Measurements from ENCODE around the gene CTRL. TPM values are rescaled to one million over a fixed set of nuclear protein-coding genes. Genes with fewer than 3 reads are reported as not detected.
A peak's percentile ranks its signal among the peaks of the same experiment; 100 is the strongest.
"Not testable (repeated sequence)": the region's sequence is repeated elsewhere in the genome, so short reads cannot be mapped to it uniquely, and the experiment has no call there.

Gene CTRL
- 1.0 TPM for total RNA-seq

DNA sequence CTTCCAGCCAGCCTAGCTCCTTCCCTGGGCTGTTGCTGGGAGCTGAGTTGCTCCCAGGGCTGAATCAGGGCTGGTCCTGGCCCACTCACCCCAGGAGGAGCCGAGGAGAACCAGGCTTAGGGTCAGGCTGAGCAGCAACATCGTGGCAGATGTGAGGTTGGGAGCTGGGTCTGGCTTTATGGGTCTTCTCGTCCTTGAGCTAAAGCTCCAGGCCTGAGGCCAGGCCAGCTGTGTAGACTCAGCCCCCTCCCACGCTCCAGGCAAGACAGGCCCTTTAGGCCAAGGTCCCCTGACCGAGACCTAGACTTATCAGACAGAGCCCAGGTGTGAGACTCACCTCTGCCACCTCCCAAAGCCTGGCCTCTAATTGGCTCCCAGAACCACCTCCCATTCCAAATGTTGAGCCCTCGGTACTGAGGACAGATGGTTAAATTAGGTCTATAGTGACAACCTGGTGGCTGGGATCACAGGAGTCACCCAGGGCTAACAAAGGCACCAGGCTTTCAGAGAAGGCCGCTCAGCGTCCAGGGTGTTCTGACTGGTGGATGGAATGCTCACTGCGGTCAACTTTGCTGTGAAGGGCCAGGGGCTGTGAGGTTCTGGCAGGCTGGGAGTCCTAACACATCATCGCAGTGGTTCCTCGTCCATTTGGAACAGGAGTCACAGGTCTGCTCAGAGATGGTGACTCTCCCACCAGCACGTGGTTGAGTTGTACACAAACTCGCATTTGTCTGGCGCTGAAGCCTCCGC is at the start of gene CTRL:
CTRL (minus strand) TSS at position 151 of the 750 bp plus-strand sequence; CDS start at position 141, 10 bp downstream.
- peak within 1 kb of the TSS in 1 of 3 donors; percentile 16 for H3K9ac ChIP-seq (ENCODE audit: low read depth in 1 of 3, low read length in 3 of 3)
- peaks cover 24 to 42% (median 32%) of the 10 kb centered on the region in 3 donors for H3K4me1 ChIP-seq (ENCODE audit: control insufficient read depth in 3 of 3, insufficient read depth in 3 of 3, low read length in 3 of 3)
- H3K27ac ChIP-seq (ENCODE audit: low read depth, low read length), result no peak within 1 kb of the TSS
- H3K9me3 ChIP-seq (ENCODE audit: control insufficient read depth in 3 of 3, low read length in 3 of 3), result no peaks in the 10 kb centered on the region
- H3K4me3 ChIP-seq (ENCODE audit: low read length in 3 of 3), result no peak within 1 kb of the TSS
- H3K27me3 ChIP-seq (ENCODE audit: control insufficient read depth in 3 of 3, insufficient read depth in 3 of 3, low read length in 3 of 3), result no peaks in the 10 kb centered on the region
- peaks cover 31 to 44% (median 35%) of the 10 kb centered on the region in 3 donors for H3K36me3 ChIP-seq (ENCODE audit: control insufficient read depth in 3 of 3, insufficient read depth in 3 of 3, low read length in 3 of 3)

DNA sequence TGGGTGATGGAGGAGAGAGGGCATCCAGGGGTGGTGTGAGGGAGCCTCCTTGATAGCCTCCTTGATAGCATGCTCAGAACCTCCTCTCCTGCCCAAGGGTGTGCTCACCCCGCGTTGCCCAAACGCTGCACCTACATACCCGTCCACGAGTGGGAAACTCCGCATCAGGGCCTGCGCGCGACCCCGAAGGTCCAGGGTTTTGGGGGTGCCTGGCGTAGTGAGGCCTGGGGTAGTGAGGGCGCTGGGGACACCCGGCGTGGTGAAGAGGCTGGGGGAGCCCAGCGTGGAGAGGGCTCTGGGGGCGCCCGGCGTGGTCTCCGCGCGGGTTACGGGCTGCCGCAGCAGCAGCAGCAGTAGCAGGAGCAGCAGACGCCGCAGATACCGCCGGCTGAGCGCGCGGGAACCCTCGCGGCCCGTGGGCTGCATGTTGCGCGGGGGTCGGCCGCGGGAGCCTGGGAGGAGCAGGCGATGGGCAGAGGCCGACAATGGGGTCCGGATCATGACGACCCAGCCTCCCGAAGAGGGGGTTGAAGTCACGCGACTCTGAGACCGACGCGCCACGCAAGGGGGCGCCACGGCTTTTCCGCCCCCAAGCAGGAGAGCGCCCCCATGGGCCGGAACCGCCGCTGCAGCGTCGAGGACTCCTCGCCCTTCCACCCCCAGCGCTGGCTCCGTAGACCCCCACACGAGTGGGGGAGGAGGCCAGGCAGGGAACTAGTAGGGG is 48.5 kb upstream of the CTRL start, which contains the start of gene DPEP3:
DPEP3 (minus strand) TSS at position 545 of the 724 bp plus-strand sequence; CDS start at position 426, 119 bp downstream.
- no peaks in the 10 kb centered on the region for H3K27me3 ChIP-seq (ENCODE audit: control insufficient read depth in 3 of 3, insufficient read depth in 3 of 3, low read length in 3 of 3)
- H3K9ac ChIP-seq (ENCODE audit: low read depth in 1 of 3, low read length in 3 of 3), result no peak within 1 kb of the TSS
- no peaks in the 10 kb centered on the region for H3K9me3 ChIP-seq (ENCODE audit: control insufficient read depth in 3 of 3, low read length in 3 of 3)
- peaks cover 17 to 21% (median 18%) of the 10 kb centered on the region in 3 donors for H3K4me1 ChIP-seq (ENCODE audit: control insufficient read depth in 3 of 3, insufficient read depth in 3 of 3, low read length in 3 of 3)
- H3K36me3 ChIP-seq (ENCODE audit: control insufficient read depth in 3 of 3, insufficient read depth in 3 of 3, low read length in 3 of 3), result no peaks in the 10 kb centered on the region
- no peak within 1 kb of the TSS for H3K27ac ChIP-seq (ENCODE audit: low read depth, low read length)
- H3K4me3 ChIP-seq (ENCODE audit: low read length in 3 of 3), result no peak within 1 kb of the TSS

DNA sequence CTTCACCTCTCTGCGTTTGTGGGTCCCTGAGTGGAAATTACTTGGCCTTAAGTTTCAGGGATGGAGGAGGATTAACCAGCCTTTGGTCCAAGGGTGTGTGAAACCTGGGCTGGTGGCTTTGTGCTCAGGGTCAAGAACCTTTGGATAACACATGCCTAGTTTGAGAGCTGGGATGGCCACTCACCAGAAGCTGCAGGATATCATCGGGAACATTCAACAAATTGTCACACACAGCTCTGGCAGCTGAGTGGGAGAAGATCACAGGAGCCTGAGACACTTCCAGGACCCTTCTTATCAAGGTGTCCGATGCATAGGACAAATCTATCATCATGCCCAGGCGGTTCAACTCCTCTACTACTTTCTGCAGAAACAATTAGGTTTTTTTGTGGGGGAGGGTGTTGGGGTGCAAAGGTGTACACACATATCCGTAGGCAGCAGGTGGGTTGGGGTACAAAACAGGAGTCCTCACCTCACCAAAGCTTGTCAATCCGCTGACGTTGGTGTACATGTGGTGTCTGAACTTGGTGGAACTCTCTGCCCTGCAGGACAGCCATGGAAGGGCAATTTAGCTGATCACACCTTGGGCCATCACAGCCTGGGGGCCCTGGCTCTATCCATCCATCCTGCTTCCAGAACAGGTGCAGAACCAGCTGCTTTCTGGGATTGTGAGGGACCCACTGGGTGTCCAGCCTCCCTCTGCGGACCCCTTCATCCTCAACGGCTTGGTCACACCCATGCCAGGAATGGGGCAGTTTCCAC is 46.0 kb upstream of the CTRL start:
- H3K36me3 ChIP-seq (ENCODE audit: control insufficient read depth in 3 of 3, insufficient read depth in 3 of 3, low read length in 3 of 3), result no peaks in the 10 kb centered on the region
- H3K4me3 ChIP-seq (ENCODE audit: low read length in 3 of 3), result no peak overlapping the region
- H3K4me1 ChIP-seq (ENCODE audit: control insufficient read depth in 3 of 3, insufficient read depth in 3 of 3, low read length in 3 of 3), result peaks cover 0 to 3% (median 2%) of the 10 kb centered on the region in 3 donors
- H3K27me3 ChIP-seq (ENCODE audit: control insufficient read depth in 3 of 3, insufficient read depth in 3 of 3, low read length in 3 of 3), result no peaks in the 10 kb centered on the region
- no peak overlapping the region for H3K9ac ChIP-seq (ENCODE audit: low read depth in 1 of 3, low read length in 3 of 3)
- no peaks in the 10 kb centered on the region for H3K9me3 ChIP-seq (ENCODE audit: control insufficient read depth in 3 of 3, low read length in 3 of 3)
- H3K27ac ChIP-seq (ENCODE audit: low read depth, low read length), result no peak overlapping the region

DNA sequence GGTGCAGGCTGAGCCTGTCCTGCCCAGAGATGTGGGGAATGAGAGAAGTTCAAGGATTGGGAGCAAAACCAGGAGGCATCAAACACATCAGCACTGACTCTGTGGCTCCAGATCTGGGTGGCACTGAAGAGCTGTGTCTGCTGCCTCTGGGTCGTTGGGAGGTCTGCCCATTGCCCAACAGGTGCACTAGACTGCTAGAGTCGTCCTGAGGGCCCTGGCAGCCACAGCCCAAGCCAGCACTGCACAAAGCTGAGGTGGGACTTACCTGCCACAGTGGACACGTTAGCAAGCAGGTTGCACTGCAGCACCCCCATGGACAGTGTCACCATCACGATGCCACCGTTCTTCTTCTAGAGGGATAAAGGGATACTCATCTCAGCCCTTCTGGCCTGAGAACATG is 45.3 kb upstream of the CTRL start:
- Histone ChIP-seq H3K27ac (ENCODE audit: low read depth, low read length) (no peak overlapping the region), H3K9ac (ENCODE audit: low read depth in 1 of 3, low read length in 3 of 3) (no peak overlapping the region), H3K9me3 (ENCODE audit: control insufficient read depth in 3 of 3, low read length in 3 of 3) (no peaks in the 10 kb centered on the region), H3K4me1 (ENCODE audit: control insufficient read depth in 3 of 3, insufficient read depth in 3 of 3, low read length in 3 of 3) (peaks cover 0 to 3% (median 2%) of the 10 kb centered on the region in 3 donors), H3K4me3 (ENCODE audit: low read length in 3 of 3) (no peak overlapping the region), H3K36me3 (ENCODE audit: control insufficient read depth in 3 of 3, insufficient read depth in 3 of 3, low read length in 3 of 3) (no peaks in the 10 kb centered on the region), H3K27me3 (ENCODE audit: control insufficient read depth in 3 of 3, insufficient read depth in 3 of 3, low read length in 3 of 3) (no peaks in the 10 kb centered on the region)

DNA sequence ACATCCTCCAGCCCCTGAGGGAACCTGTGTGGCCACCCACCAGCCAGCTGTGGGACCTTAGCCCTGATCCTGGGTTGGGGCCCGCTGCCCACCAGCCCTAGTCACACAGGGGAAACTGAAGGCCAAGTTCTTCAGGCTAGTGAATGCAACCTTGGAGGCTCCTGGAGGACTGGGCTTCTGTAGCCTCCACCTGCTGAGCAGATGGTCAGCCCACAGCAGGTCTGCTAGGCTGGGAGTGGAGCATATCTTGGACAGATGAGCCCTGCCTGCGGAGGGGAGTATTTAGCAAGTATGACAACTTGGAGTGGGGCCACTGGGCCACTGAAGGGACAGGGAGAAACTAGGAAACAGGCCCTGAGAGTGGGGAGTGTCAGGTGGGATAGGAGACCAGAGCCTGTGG is 44.5 kb upstream of the CTRL start:
- Histone ChIP-seq H3K27ac (ENCODE audit: low read depth, low read length) (no peak overlapping the region), H3K9ac (ENCODE audit: low read depth in 1 of 3, low read length in 3 of 3) (peak overlapping the region in 1 of 3 donors; percentile 33), H3K36me3 (ENCODE audit: control insufficient read depth in 3 of 3, insufficient read depth in 3 of 3, low read length in 3 of 3) (no peaks in the 10 kb centered on the region), H3K4me3 (ENCODE audit: low read length in 3 of 3) (no peak overlapping the region), H3K4me1 (ENCODE audit: control insufficient read depth in 3 of 3, insufficient read depth in 3 of 3, low read length in 3 of 3) (peaks cover 0 to 3% (median 2%) of the 10 kb centered on the region in 3 donors), H3K27me3 (ENCODE audit: control insufficient read depth in 3 of 3, insufficient read depth in 3 of 3, low read length in 3 of 3) (no peaks in the 10 kb centered on the region), H3K9me3 (ENCODE audit: control insufficient read depth in 3 of 3, low read length in 3 of 3) (no peaks in the 10 kb centered on the region)

DNA sequence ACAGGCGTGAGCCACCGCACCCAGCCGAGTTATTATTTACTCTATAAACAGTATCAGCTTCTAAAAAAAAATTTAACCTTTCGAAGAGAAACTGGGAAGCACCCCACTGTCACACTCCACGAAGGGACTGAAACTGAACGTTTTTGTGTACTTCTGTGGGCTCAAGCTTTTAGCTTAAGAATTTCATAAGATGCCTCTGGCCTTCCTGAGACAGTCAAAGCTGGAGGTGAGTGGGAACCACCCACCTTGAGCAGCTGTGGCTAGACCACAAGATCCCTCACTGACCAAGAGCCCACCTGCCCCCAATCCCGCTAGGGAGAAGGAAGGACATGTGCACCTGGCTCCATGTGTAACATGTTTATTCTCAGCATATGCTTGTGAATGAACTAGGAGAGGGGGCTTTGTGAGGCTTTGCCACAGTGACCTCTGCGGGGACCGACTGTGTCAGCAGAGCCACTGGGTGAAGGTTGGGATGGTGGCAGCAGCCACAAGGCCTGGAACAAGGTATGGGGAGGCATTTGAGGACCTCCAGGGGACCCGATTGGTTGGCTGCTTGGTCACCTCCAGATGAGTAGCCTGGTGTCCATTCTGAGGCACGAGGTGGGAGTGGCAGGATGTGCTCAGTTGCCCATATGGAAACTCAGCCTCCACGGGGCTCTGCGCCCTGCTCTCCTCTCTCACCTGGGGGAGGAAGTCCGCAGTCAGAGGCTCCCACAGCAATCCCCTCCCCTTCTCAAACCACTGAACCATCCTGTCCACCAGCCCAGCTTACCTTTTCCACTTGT is 43.9 kb upstream of the CTRL start:
- Histone ChIP-seq H3K9me3 (ENCODE audit: control insufficient read depth in 3 of 3, low read length in 3 of 3) (no peaks in the 10 kb centered on the region), H3K27me3 (ENCODE audit: control insufficient read depth in 3 of 3, insufficient read depth in 3 of 3, low read length in 3 of 3) (no peaks in the 10 kb centered on the region), H3K36me3 (ENCODE audit: control insufficient read depth in 3 of 3, insufficient read depth in 3 of 3, low read length in 3 of 3) (no peaks in the 10 kb centered on the region), H3K4me1 (ENCODE audit: control insufficient read depth in 3 of 3, insufficient read depth in 3 of 3, low read length in 3 of 3) (peaks cover 0 to 3% (median 2%) of the 10 kb centered on the region in 3 donors), H3K9ac (ENCODE audit: low read depth in 1 of 3, low read length in 3 of 3) (no peak overlapping the region), H3K4me3 (ENCODE audit: low read length in 3 of 3) (no peak overlapping the region), H3K27ac (ENCODE audit: low read depth, low read length) (no peak overlapping the region)

DNA sequence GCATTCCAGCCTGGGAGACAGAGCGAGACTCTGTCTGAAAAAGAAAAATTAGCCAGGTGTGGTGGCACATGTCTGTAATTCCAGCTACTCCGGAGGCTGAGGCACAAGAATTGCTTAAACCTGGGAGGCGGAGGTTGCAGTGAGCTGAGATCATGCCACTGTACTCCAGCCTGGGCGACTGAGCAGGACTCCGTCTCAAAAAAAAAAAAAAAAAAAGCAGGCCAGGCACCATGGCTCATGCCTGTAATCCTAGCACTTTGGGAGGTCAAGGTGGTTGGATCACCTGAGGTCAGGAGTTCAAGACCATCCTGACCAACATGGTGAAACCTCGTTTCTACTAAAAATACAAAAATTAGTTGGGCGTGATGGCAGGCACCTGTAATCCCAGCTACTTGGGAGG is 40.6 kb upstream of the CTRL start:
- H3K9ac ChIP-seq (ENCODE audit: low read depth in 1 of 3, low read length in 3 of 3); H3K9me3 ChIP-seq (ENCODE audit: control insufficient read depth in 3 of 3, low read length in 3 of 3); H3K4me3 ChIP-seq (ENCODE audit: low read length in 3 of 3); H3K36me3 ChIP-seq (ENCODE audit: control insufficient read depth in 3 of 3, insufficient read depth in 3 of 3, low read length in 3 of 3); H3K27ac ChIP-seq (ENCODE audit: low read depth, low read length); H3K27me3 ChIP-seq (ENCODE audit: control insufficient read depth in 3 of 3, insufficient read depth in 3 of 3, low read length in 3 of 3): not testable (repeated sequence)
- H3K4me1 ChIP-seq (ENCODE audit: control insufficient read depth in 3 of 3, insufficient read depth in 3 of 3, low read length in 3 of 3), result peaks cover 13 to 15% (median 13%) of the 10 kb centered on the region in 3 donors

DNA sequence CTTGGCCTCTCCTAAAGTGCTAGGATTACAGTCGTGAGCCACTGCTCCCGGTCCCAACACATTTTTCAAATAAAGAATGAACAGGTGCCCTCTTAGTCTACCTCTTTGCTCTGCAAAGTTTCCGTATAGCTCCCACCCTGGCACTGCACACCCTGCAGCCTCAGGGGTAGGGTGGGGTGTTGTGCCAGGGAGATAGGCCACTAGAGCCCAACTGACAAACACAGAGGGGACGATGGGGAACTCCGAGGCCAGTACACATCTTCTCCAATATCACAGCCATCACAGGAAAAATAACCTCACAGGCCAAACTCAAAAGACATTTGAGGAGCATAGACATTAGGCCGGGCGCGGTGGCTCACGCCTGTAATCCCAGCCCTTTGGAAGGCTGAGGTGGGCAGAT is 39.4 kb upstream of the CTRL start:
- Histone ChIP-seq H3K27ac (ENCODE audit: low read depth, low read length) (no peak overlapping the region), H3K9ac (ENCODE audit: low read depth in 1 of 3, low read length in 3 of 3) (no peak overlapping the region)

DNA sequence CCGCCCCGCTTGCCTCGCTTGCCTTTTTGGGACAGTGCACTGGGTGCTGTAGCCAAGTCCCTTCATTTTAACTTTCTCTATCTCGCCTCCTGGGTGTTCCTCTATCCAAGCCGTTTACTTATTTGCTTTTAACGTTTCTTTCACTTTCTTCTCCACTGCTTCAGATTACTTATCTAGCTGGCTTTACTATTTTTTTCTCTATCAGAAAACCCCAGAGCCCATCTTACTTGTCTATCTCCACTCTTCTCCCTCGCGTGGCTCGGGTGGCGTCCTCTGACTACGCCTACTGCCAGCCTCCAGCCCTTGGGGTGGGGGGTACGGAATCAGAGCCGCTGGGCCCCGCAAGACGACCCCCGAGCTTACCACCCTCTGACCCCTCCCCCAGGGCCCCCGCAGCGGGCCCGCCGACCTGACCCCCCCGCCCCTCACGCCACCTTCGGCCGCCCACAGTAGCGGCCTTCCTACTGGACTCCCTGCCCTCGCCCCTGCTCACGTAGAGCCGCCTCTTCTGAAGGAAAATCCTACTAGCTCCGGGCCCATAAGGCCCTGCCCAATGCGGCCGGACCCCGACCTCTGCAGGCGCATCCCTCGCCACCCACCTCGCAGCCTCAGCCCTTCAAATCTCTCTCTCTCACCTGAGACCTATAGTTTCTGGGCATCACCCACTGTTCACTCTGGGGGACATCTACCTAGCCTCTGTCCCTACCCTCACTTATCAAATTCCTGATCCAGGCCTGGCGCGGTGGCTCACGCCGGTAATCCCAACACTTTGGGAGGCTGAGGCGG is 37.8 kb upstream of the CTRL start:
- H3K27ac ChIP-seq (ENCODE audit: low read depth, low read length), result peak overlapping the region; percentile 93
- no peaks in the 10 kb centered on the region for H3K27me3 ChIP-seq (ENCODE audit: control insufficient read depth in 3 of 3, insufficient read depth in 3 of 3, low read length in 3 of 3)
- H3K36me3 ChIP-seq (ENCODE audit: control insufficient read depth in 3 of 3, insufficient read depth in 3 of 3, low read length in 3 of 3), result no peaks in the 10 kb centered on the region
- H3K4me1 ChIP-seq (ENCODE audit: control insufficient read depth in 3 of 3, insufficient read depth in 3 of 3, low read length in 3 of 3), result peaks cover 39 to 43% (median 39%) of the 10 kb centered on the region in 3 donors
- H3K4me3 ChIP-seq (ENCODE audit: low read length in 3 of 3), result peak overlapping the region; percentile 71 to 97 (median 92)
- no peaks in the 10 kb centered on the region for H3K9me3 ChIP-seq (ENCODE audit: control insufficient read depth in 3 of 3, low read length in 3 of 3)
- H3K9ac ChIP-seq (ENCODE audit: low read depth in 1 of 3, low read length in 3 of 3), result peak overlapping the region; percentile 68 to 98 (median 78)

More for the DNA sequence above, 39.4 kb upstream of the CTRL start:
- Histone ChIP-seq H3K36me3 (ENCODE audit: control insufficient read depth in 3 of 3, insufficient read depth in 3 of 3, low read length in 3 of 3) (no peaks in the 10 kb centered on the region), H3K4me1 (ENCODE audit: control insufficient read depth in 3 of 3, insufficient read depth in 3 of 3, low read length in 3 of 3) (peaks cover 22 to 26% (median 22%) of the 10 kb centered on the region in 3 donors), H3K9me3 (ENCODE audit: control insufficient read depth in 3 of 3, low read length in 3 of 3) (no peaks in the 10 kb centered on the region), H3K27me3 (ENCODE audit: control insufficient read depth in 3 of 3, insufficient read depth in 3 of 3, low read length in 3 of 3) (no peaks in the 10 kb centered on the region), H3K4me3 (ENCODE audit: low read length in 3 of 3) (no peak overlapping the region)

Measured in skeletal muscle tissue (tissue), 4 donors.